Activated CD4-positive, alpha-beta T cell treated with anti-CD3 and anti-CD28 coated beads for 36 hours (primary cell): ENCODE measurements around the gene MACF1. TPM values are rescaled to one million over a fixed set of nuclear protein-coding genes. Genes with fewer than 3 reads are reported as not detected.

Experiments
- ATAC-seq: fragments of 200-7000 bp; cut with Tn5 transposase; one replicate; pipeline ENCODE4 v1.10.0; 2021; ENCODE audit warnings: mild to moderate bottlenecking, moderate library complexity
- CTCF ChIA-PET: fragments of 350-600 bp; sonication (Branson Sonifier 250); formaldehyde crosslinking; loops from one replicate; lab custom pipeline; 2021; ENCODE audit warnings: antibody characterized with exemption; lab: Charles Lee
- POLR2A ChIA-PET: fragments of 350-600 bp; sonication (Branson Sonifier 250); formaldehyde crosslinking; loops from one replicate; lab custom pipeline; 2021; ENCODE audit warnings: antibody characterized with exemption, inconsistent platforms; lab: Charles Lee
- DNase-seq: peaks from one replicate; pipeline ENCODE4 v3.0.0-alpha.2; 2020
- H3K27ac Mint-ChIP-seq: one replicate; pipeline ENCODE4 v1.8.0; 2021; ENCODE audit warnings: mixed read lengths
- H3K27me3 Mint-ChIP-seq: one replicate; pipeline ENCODE4 v1.8.0; 2021; ENCODE audit warnings: mixed read lengths
- H3K36me3 Mint-ChIP-seq: one replicate; pipeline ENCODE4 v1.8.0; 2021; ENCODE audit warnings: low read depth, mixed read lengths
- H3K4me1 Mint-ChIP-seq: one replicate; pipeline ENCODE4 v1.8.0; 2021; ENCODE audit warnings: mixed read lengths
- H3K4me3 Mint-ChIP-seq: one replicate; pipeline ENCODE4 v1.8.0; 2021; ENCODE audit warnings: mild to moderate bottlenecking, moderate library complexity, mixed read lengths
- H3K9me3 Mint-ChIP-seq: one replicate; pipeline ENCODE4 v1.8.0; 2021; ENCODE audit warnings: low read depth, mixed read lengths
- intact Hi-C, 2 experiments: fragments of 100-400 bp; cut with DNase I in 1 of 2; cut with micrococcal nuclease in 1 of 2; formaldehyde crosslinking; loops; one replicate each; pipeline versions ENCODE4 v1.14.2 to v1.15.1; 2022 to 2024; cut with DNase I, micrococcal nuclease
- total RNA-seq, 2 experiments: library from RNA; stranded (reverse); gene quantifications; one replicate each; pipeline ENCODE4 v1.2.3, GENCODE V29; 2021

The MACF1 gene
- total RNA-seq, 2 experiments from 2014 or later: 192 to 195 TPM

DNA sequence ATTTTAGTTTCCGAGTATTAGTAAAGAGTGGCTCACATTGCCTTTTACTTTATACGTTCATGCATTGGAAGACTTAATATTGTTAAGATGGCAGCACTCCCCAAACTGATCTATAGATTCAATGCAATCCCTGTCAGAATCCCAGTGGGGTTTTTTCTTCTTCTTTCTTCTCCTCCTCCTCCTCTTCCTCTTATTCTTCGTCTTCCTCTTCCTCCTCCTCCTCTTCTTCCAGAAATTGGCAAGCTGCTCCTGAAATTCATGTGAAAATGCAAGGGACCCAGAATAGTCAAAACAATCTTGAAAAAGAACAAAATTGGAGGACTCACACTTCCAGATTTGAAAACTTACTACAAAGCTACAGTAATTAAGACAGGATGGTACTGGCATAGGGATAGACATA lies 23.2 kb upstream of the MACF1 start:
- intact Hi-C loops: loop anchor here (5.0 kb wide), 2 partner anchors 36 to 311 kb away; partner anchors contain the start of gene BMP8A (in 1 of the 2)
- Mint-ChIP-seq H3K27me3 (no peaks in the 10 kb centered on the region), H3K4me1 (peaks cover 36% of the 10 kb centered on the region), H3K9me3 (no peaks in the 10 kb centered on the region), H3K36me3 (peaks cover 3% of the 10 kb centered on the region), H3K27ac (no peak overlapping the region), H3K4me3 (no peak overlapping the region)
- POLR2A ChIA-PET: no interaction called here
- ATAC-seq (no peak), DNase-seq (no peak)
- CTCF ChIA-PET: interaction anchor here (0.6 to 1.3 kb wide), 4 partner anchors 13 to 357 kb away, joined by 3 to 5 read pairs (median 4); no protein-coding TSS in a partner anchor

- Mint-ChIP-seq H3K27ac (peak overlapping the region; percentile 98), H3K9me3 (no peaks in the 10 kb centered on the region), H3K4me1 (peaks cover 47% of the 10 kb centered on the region), H3K27me3 (no peaks in the 10 kb centered on the region), H3K36me3 (peaks cover 3% of the 10 kb centered on the region), H3K4me3 (no peak overlapping the region)
- CTCF ChIA-PET: interaction anchor here (1.1 to 3.4 kb wide), 5 partner anchors 10 to 229 kb away, joined by 3 to 51 read pairs (median 8); no protein-coding TSS in a partner anchor
- POLR2A ChIA-PET: no interaction called here
- ATAC-seq: no peak
- intact Hi-C loops: loop anchor here (1.0 to 5.0 kb wide), 5 partner anchors 34 to 309 kb away; partner anchors contain the start of gene BMP8A (in 1 of the 2)
- no peak for DNase-seq
Measured at GRCh38 chr1:39182804-39183203, 21.7 kb upstream of the MACF1 start.

DNA sequence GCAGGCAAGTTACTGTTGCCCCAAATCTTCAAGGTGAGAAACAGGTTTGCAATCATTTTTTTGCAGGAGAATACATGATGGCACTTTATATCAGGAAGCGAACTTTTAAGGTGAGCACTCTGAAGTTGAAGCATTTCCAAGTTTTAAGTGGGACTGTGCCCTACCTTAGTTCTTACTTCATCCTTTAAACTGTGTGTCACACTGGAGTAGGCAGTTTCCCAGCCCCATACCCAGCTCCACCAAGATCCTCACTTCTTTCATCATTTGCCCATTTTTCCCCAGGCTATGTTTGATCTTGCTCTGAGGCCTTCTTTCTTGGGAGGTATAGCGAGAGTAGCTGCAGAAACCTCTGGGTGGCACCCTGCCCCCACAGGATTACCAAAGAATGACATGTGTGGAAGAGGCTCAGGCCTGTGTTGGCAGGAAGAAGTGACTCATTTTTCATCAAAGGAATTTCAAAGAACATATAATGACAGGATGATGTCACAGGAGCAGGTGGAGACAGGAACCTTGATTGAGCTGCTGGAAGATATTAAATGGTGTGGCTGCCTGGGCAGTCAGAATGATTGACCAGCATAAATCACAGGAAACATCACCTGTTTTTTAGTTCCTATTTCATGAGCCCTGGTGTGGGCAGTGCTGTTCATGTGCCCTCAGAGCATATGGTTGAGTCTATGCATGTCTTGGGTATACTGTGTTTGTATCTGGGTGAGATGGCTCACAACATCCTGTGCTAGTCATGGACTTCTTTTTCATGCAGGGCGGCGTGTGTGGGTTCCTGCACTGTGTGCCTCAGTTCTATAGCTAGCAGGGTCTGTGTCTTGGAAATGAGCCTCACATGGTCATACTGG lies 20.8 kb upstream of the MACF1 start:
- intact Hi-C loops: loop anchor here (1.0 to 5.0 kb wide), 9 partner anchors 9 to 483 kb away; partner anchors contain the start of gene BMP8A (in 1 of the 2)
- H3K27me3 Mint-ChIP-seq: no peaks in the 10 kb centered on the region
- ChIA-PET CTCF (interaction anchor here (0.7 to 3.4 kb wide), 26 partner anchors 9 to 232 kb away, joined by 3 to 51 read pairs (median 4); partner anchors contain the start of gene MACF1), POLR2A (interaction anchor here (1.0 to 1.5 kb wide), 3 partner anchors 9 to 86 kb away, joined by 3 to 11 read pairs (median 4); no protein-coding TSS in a partner anchor)
- DNase-seq: peak; percentile 90
- H3K36me3 Mint-ChIP-seq: peaks cover 3% of the 10 kb centered on the region
- no peaks in the 10 kb centered on the region for H3K9me3 Mint-ChIP-seq
- peaks cover 50% of the 10 kb centered on the region for H3K4me1 Mint-ChIP-seq
- peak; percentile 84 for ATAC-seq
- peak overlapping the region; percentile 98 for H3K27ac Mint-ChIP-seq
- H3K4me3 Mint-ChIP-seq: peak overlapping the region; percentile 30

- ATAC-seq (no peak), DNase-seq (peak; percentile 35)
- intact Hi-C loops: loop anchor here (1.0 to 5.0 kb wide), 6 partner anchors 8 to 482 kb away; partner anchors contain the start of gene BMP8A (in 1 of the 2)
- Mint-ChIP-seq H3K9me3 (no peaks in the 10 kb centered on the region), H3K4me1 (peaks cover 57% of the 10 kb centered on the region), H3K27me3 (no peaks in the 10 kb centered on the region), H3K36me3 (peaks cover 3% of the 10 kb centered on the region), H3K27ac (peak overlapping the region; percentile 98), H3K4me3 (peak overlapping the region; percentile 30)
- ChIA-PET CTCF (interaction anchor here (0.7 to 3.4 kb wide), 23 partner anchors 8 to 231 kb away, joined by 3 to 51 read pairs (median 5); partner anchors contain the start of gene MACF1), POLR2A (interaction anchor here (1.0 to 1.5 kb wide), 3 partner anchors 8 to 85 kb away, joined by 3 to 11 read pairs (median 4); no protein-coding TSS in a partner anchor)
Measured at GRCh38 chr1:39184354-39184818, 20.1 kb upstream of the MACF1 start.

DNA sequence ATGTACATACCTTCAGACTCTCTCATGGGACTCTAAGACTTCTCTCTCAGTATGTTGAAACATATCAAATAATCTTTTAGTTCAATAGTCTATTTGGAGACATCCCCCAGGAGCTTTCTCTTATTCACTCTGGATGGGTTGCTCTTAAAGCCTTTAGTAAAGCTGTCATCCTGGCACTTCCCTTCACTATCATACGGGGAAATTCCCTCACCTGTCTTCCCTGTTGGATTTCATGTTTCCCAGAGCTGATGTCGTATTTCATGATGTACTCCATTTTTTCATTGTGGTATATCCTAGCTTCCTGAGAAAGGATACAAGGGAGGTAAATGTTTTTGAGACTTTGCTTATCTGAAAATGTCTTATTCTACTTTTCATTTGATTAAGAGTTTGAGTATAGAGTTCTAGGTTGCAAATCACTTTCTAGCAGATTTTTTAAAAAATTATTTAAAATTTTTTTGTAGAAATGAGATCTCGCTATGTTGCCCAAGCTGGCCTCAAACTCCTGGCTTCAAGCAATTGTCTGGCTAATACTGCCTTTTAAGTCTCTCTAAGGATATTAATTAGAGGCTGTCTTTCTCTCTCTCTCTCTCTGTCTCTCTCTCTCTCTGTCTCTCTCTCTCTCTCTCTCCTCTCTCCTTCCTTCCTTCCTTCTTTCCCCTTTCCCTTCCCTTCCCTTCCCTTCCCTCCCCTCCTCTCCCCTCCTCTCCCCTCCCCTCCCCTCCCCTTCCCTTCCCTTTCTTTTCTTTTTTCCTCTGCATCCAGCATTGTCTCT lies 17.0 kb upstream of the MACF1 start:
- CTCF ChIA-PET: interaction anchor here (0.6 to 7.3 kb wide), 5 partner anchors 8 to 147 kb away, joined by 3 to 174 read pairs (median 3); partner anchors contain the start of gene MACF1
- Mint-ChIP-seq H3K27ac (peak overlapping the region; percentile 98), H3K36me3 (peaks cover 3% of the 10 kb centered on the region), H3K4me1 (peaks cover 87% of the 10 kb centered on the region), H3K4me3 (no peak overlapping the region), H3K27me3 (no peaks in the 10 kb centered on the region), H3K9me3 (no peaks in the 10 kb centered on the region)
- no peak for ATAC-seq
- DNase-seq: no peak
- intact Hi-C loops: no loop called here
- POLR2A ChIA-PET: no interaction called here

DNA sequence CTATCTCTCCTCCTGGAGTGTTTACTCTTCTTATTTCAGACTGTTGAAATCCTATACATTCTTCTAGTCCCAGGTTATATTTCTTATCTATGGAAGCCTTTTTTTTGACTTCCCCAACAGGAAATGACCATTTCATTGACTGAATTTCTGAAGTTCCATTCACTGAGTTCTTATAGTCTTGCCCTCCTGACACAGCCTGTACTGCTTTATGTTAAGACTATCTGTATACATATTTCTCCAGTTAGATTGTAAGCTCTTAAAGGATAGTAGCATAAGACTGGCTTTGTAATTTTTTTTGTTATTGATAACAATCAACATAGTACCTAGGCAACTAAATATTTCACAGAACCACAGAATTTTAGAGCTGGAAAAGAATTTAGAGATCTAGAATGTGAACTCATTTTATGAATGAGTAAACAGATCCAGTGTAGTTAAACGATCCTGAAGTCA lies 14.9 kb upstream of the MACF1 start:
- ChIA-PET POLR2A (interaction anchor here (0.5 to 1.0 kb wide), 2 partner anchors 20 to 69 kb away, joined by 3 to 5 read pairs; no protein-coding TSS in a partner anchor), CTCF (interaction anchor here (1.1 to 7.9 kb wide), 5 partner anchors 17 to 221 kb away, joined by 3 to 174 read pairs (median 31); partner anchors contain the start of gene MACF1)
- H3K4me3 Mint-ChIP-seq: no peak overlapping the region
- intact Hi-C loops: loop anchor here (5.0 to 10.0 kb wide), 6 partner anchors 223 to 1195 kb away; partner anchors contain the start of genes PABPC4 (in 1 of the 2), RRAGC (in 1 of the 2) and ZMPSTE24 (in 1 of the 2)
- DNase-seq (no peak), ATAC-seq (no peak)
- peak overlapping the region; percentile 91 for H3K27ac Mint-ChIP-seq
- H3K4me1 Mint-ChIP-seq: peaks cover 90% of the 10 kb centered on the region
- no peaks in the 10 kb centered on the region for H3K27me3 Mint-ChIP-seq
- peaks cover 3% of the 10 kb centered on the region for H3K36me3 Mint-ChIP-seq
- no peaks in the 10 kb centered on the region for H3K9me3 Mint-ChIP-seq

DNA sequence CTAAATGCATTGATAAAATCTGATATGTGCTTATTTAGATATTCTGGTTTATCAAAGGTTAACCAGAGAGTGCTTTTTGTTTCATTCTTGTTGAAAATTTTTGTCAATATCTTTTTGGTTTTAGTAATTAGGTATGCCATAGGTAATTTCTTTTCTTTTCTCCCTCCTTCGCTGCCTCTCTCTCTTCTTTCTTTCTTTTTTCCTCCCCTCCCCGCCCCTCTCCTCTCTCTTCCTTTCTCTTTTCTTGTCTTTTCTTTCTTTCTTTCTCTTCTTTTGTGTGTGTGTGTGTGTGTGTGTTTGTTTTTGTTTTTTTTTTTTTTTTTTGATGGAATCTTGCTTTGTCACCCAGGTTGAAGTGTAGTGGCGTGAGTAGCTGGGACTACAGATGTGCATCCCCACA lies 14.4 kb upstream of the MACF1 start:
- intact Hi-C loops: loop anchor here (5.0 to 10.0 kb wide), 6 partner anchors 222 to 1195 kb away; partner anchors contain the start of genes PABPC4 (in 1 of the 2), RRAGC (in 1 of the 2) and ZMPSTE24 (in 1 of the 2)
- CTCF ChIA-PET: interaction anchor here (1.0 to 7.9 kb wide), 6 partner anchors 16 to 221 kb away, joined by 3 to 174 read pairs (median 17); partner anchors contain the start of gene MACF1
- Mint-ChIP-seq H3K27ac (peak overlapping the region; percentile 91), H3K27me3 (no peaks in the 10 kb centered on the region), H3K9me3 (no peaks in the 10 kb centered on the region), H3K4me3 (no peak overlapping the region), H3K4me1 (peaks cover 90% of the 10 kb centered on the region), H3K36me3 (peaks cover 3% of the 10 kb centered on the region)
- POLR2A ChIA-PET: interaction anchor here (0.5 to 4.5 kb wide), 3 partner anchors 15 to 69 kb away, joined by 3 to 48 read pairs (median 5); partner anchors contain the start of gene MACF1
- no peak for ATAC-seq
- DNase-seq: no peak

- H3K27ac Mint-ChIP-seq: peak overlapping the region; percentile 97
- intact Hi-C loops: loop anchor here (5.0 to 10.0 kb wide), 6 partner anchors 218 to 1190 kb away; partner anchors contain the start of genes PABPC4 (in 1 of the 2), RRAGC (in 1 of the 2) and ZMPSTE24 (in 1 of the 2)
- ATAC-seq: no peak
- no peaks in the 10 kb centered on the region for H3K27me3 Mint-ChIP-seq
- peak overlapping the region; percentile 38 for H3K4me3 Mint-ChIP-seq
- ChIA-PET CTCF (interaction anchor here (0.6 to 7.9 kb wide), 9 partner anchors 10 to 216 kb away, joined by 3 to 107 read pairs (median 9); partner anchors contain the start of gene MACF1), POLR2A (interaction anchor here (1.2 to 4.5 kb wide), 2 partner anchors 10 to 11 kb away, joined by 8 to 48 read pairs; partner anchors contain the start of gene MACF1)
- no peaks in the 10 kb centered on the region for H3K36me3 Mint-ChIP-seq
- no peaks in the 10 kb centered on the region for H3K9me3 Mint-ChIP-seq
- H3K4me1 Mint-ChIP-seq: peaks cover 86% of the 10 kb centered on the region
- DNase-seq: no peak
Measured at GRCh38 chr1:39194398-39195051, 10.0 kb upstream of the MACF1 start.

DNA sequence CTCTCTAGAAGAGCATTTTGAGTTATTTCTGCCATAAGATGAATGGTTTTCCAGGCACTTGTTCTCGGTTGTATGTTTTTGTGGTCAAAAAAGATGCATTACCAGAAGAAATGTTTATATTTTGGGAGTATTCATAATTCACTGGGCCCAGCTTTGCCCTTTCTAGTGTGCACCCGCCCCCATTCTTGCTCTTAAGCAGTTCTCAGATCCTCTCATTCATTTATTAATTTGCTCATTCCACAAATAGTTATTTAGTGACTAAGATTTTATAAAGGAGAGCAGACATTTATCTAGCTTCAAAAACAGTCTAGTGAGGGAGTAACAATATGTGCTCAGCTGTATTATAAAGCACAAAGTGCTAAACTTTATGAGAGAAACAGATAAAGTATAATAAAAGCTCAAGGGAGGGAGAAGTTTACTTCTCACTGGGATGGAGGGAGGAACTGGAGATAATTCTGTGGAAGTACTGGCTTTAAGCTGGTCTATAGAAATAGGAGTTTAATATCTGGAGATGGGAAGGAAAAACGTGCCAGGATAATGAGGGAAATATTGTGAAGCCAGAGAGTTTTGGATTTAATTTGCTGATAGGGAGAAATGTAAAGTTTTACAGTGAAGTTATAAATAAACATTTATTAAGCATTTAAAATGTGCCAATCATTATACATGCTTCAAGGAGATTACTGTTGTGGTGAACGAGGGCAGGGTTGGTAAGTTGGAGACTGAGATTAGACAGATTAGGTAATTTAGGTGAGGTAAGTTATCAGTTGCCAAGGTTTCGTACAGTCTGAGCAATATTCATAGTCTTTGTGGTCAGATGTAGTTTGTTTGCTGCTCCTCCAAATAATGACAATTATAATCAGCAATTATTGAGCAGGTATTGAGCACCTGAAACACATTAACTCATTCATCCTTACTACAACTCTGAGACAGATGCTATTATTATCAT lies 9.1 kb upstream of the MACF1 start:
- H3K27me3 Mint-ChIP-seq: no peaks in the 10 kb centered on the region
- intact Hi-C loops: loop anchor here (1.0 to 10.0 kb wide), 3 partner anchors 10 to 1189 kb away; partner anchors contain the start of gene RRAGC (in 1 of the 2)
- H3K4me1 Mint-ChIP-seq: peaks cover 85% of the 10 kb centered on the region
- peak overlapping the region; percentile 87 for H3K27ac Mint-ChIP-seq
- no peak for ATAC-seq
- ChIA-PET CTCF (interaction anchor here (0.7 to 7.9 kb wide), 6 partner anchors 8 to 215 kb away, joined by 3 to 107 read pairs (median 10); partner anchors contain the start of gene MACF1), POLR2A (interaction anchor here (1.2 kb wide), 1 partner anchor 10 kb away, joined by 8 read pairs; no protein-coding TSS in a partner anchor)
- no peaks in the 10 kb centered on the region for H3K36me3 Mint-ChIP-seq
- H3K9me3 Mint-ChIP-seq: no peaks in the 10 kb centered on the region
- H3K4me3 Mint-ChIP-seq: peak overlapping the region; percentile 38
- peak; percentile 28 for DNase-seq
